ENCODE measurements around the gene DPY19L2. TPM values are rescaled to one million over a fixed set of nuclear protein-coding genes. Genes with fewer than 3 reads are reported as not detected.
"Not testable (repeated sequence)": the region's sequence is repeated elsewhere in the genome, so short reads cannot be mapped to it uniquely, and the experiment has no call there.

DPY19L2 gene
- total and polyA plus RNA-seq, 2 donors (not counting 1 experiment from before 2014, with no cell fraction given): 5.0 TPM

DNA sequence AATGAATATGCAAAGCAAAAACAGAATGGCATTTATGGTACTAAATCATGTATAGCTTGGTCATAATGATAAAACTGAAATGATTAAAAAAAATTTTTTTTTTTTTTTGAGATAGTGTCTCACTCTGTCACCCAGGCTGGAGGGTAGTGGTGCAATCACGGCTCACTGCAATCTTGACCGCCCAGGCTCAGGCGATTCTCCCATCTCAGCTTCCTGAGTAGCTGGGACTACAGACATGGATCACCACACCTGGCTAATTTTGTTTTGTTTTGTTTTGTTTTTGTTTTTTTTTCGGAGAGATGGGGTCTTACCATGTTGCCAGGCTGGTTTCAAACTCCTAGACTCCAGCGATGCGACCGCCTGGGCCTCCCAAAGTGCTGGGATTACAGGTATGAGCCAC is 138.7 kb downstream of the DPY19L2 start:
- not testable (repeated sequence) for H3K9ac ChIP-seq (ENCODE audit: insufficient read depth, low read length); DNase-seq (ENCODE audit: low read depth in 2 of 2); H3K4me2 ChIP-seq (ENCODE audit: extremely low read depth, insufficient read depth, low read length); H3K9me3 ChIP-seq (ENCODE audit: control insufficient read depth, insufficient read depth, low read depth, low read length); H4K20me1 ChIP-seq (ENCODE audit: control insufficient read depth, extremely low read depth, insufficient read depth, low read length); H3K36me3 ChIP-seq (ENCODE audit: control insufficient read depth, insufficient read depth, low read length); H3K4me1 ChIP-seq (ENCODE audit: control insufficient read depth, extremely low read depth, insufficient read depth, low read length); H2AFZ ChIP-seq (ENCODE audit: low read length); H3K27ac ChIP-seq (ENCODE audit: insufficient read depth, low read length); H3K79me2 ChIP-seq (ENCODE audit: control insufficient read depth, insufficient read depth, low read length); H3K4me3 ChIP-seq (replicated peaks in 1 of 4; ENCODE audit: control extremely low read depth in 1 of 4, insufficient read depth in 1 of 4, low read depth in 3 of 4, low read length in 4 of 4); H3K27me3 ChIP-seq (ENCODE audit: control insufficient read depth, insufficient read depth, low read length)

DNA sequence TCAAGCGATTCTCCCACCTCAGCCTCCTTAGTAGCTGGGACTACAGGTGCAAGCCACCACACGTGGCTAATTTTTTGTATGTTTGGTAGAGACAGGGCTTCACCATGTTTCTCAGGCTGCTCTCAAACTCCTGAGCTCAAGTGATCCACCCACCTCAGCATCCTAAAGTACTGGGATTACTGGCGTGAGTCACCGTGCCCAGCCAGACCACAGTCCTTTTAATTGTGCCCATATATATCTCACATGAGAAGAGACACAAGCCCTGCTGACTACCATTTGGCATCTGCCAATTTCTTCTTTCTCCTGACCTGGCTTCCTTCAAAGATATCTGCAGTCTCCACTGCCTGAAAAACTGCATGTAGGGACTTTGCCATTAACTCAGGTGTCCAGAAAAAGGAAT is 142.5 kb downstream of the DPY19L2 start:
- Histone ChIP-seq H3K27ac (ENCODE audit: insufficient read depth, low read length) (no peak overlapping the region), H2AFZ (ENCODE audit: low read length) (no peak overlapping the region), H3K4me1 (ENCODE audit: control insufficient read depth, extremely low read depth, insufficient read depth, low read length) (no peaks in the 10 kb centered on the region), H3K9ac (ENCODE audit: insufficient read depth, low read length) (no peak overlapping the region), H3K36me3 (ENCODE audit: control insufficient read depth, insufficient read depth, low read length) (no peaks in the 10 kb centered on the region), H3K27me3 (ENCODE audit: control insufficient read depth, insufficient read depth, low read length) (no peaks in the 10 kb centered on the region), H3K9me3 (ENCODE audit: control insufficient read depth, insufficient read depth, low read depth, low read length) (no peaks in the 10 kb centered on the region), H3K79me2 (ENCODE audit: control insufficient read depth, insufficient read depth, low read length) (no peaks in the 10 kb centered on the region), H3K4me2 (ENCODE audit: extremely low read depth, insufficient read depth, low read length) (no peak overlapping the region), H4K20me1 (ENCODE audit: control insufficient read depth, extremely low read depth, insufficient read depth, low read length) (no peaks in the 10 kb centered on the region), H3K4me3 (replicated peaks in 1 of 4; ENCODE audit: control extremely low read depth in 1 of 4, insufficient read depth in 1 of 4, low read depth in 3 of 4, low read length in 4 of 4) (no peak overlapping the region)
- TF ChIP-seq, protein P1, sequence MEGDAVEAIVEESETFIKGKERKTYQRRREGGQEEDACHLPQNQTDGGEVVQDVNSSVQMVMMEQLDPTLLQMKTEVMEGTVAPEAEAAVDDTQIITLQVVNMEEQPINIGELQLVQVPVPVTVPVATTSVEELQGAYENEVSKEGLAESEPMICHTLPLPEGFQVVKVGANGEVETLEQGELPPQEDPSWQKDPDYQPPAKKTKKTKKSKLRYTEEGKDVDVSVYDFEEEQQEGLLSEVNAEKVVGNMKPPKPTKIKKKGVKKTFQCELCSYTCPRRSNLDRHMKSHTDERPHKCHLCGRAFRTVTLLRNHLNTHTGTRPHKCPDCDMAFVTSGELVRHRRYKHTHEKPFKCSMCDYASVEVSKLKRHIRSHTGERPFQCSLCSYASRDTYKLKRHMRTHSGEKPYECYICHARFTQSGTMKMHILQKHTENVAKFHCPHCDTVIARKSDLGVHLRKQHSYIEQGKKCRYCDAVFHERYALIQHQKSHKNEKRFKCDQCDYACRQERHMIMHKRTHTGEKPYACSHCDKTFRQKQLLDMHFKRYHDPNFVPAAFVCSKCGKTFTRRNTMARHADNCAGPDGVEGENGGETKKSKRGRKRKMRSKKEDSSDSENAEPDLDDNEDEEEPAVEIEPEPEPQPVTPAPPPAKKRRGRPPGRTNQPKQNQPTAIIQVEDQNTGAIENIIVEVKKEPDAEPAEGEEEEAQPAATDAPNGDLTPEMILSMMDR (conservative IDR thresholded peaks at IDR 0.05 in 1 of 2, IDR thresholded peaks at IDR 0.05 in 1 of 2; ENCODE audit: low read depth in 1 of 2, low read length in 2 of 2): no peak
- TF ChIP-seq EZH2 (IDR thresholded peaks at IDR 0.05; ENCODE audit: low read length, missing control alignments): no peak
- no peak for DNase-seq (ENCODE audit: low read depth in 2 of 2)

DNA sequence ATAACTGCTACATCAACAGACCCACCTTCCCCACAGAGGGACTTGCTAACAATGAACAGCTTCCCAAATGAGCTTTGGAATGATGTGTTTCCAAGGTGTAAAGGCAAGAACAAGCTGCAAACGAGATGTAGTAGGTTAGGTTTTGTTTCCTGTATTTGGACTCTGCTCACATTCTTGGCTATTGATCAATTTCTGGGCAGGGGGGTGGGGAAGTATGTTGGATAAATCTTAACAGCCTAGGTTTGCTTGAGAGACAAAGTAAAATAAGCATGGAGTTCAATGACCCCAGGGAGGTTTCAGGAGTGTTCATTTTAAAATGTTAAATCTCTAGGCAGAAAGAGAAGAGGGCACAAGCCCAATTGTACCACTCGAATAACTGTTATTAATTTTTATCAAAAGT is 146.6 kb downstream of the DPY19L2 start:
- Histone ChIP-seq H3K27me3 (ENCODE audit: control insufficient read depth, insufficient read depth, low read length) (no peaks in the 10 kb centered on the region), H3K36me3 (ENCODE audit: control insufficient read depth, insufficient read depth, low read length) (no peaks in the 10 kb centered on the region), H4K20me1 (ENCODE audit: control insufficient read depth, extremely low read depth, insufficient read depth, low read length) (no peaks in the 10 kb centered on the region), H2AFZ (ENCODE audit: low read length) (no peak overlapping the region), H3K4me3 (replicated peaks in 1 of 4; ENCODE audit: control extremely low read depth in 1 of 4, insufficient read depth in 1 of 4, low read depth in 3 of 4, low read length in 4 of 4) (no peak overlapping the region), H3K27ac (ENCODE audit: insufficient read depth, low read length) (no peak overlapping the region), H3K9ac (ENCODE audit: insufficient read depth, low read length) (no peak overlapping the region), H3K4me2 (ENCODE audit: extremely low read depth, insufficient read depth, low read length) (no peak overlapping the region), H3K9me3 (ENCODE audit: control insufficient read depth, insufficient read depth, low read depth, low read length) (no peaks in the 10 kb centered on the region), H3K79me2 (ENCODE audit: control insufficient read depth, insufficient read depth, low read length) (no peaks in the 10 kb centered on the region), H3K4me1 (ENCODE audit: control insufficient read depth, extremely low read depth, insufficient read depth, low read length) (no peaks in the 10 kb centered on the region)
- TF ChIP-seq, protein P1 (conservative IDR thresholded peaks at IDR 0.05 in 1 of 2, IDR thresholded peaks at IDR 0.05 in 1 of 2; ENCODE audit: low read depth in 1 of 2, low read length in 2 of 2): no peak
- TF ChIP-seq EZH2 (IDR thresholded peaks at IDR 0.05; ENCODE audit: low read length, missing control alignments): no peak
- no peak for DNase-seq (ENCODE audit: low read depth in 2 of 2)

Other genes starting within 250 kb of the DPY19L2 start
- 13.2 and 14.9 TPM in 2 replicates for gene RXYLT1, start 111.4 kb upstream of the DPY19L2 start, total RNA-seq
- 15.8 and 19.6 TPM in 2 replicates for gene RXYLT1, start 111.4 kb upstream of the DPY19L2 start, polyA plus RNA-seq
- gene SRGAP1, start 176.2 kb upstream of the DPY19L2 start, total RNA-seq: 17.5 and 30.2 TPM in 2 replicates
- gene SRGAP1, start 176.2 kb upstream of the DPY19L2 start, polyA plus RNA-seq: 18.9 and 23.8 TPM in 2 replicates

Measured in fibroblast of lung (primary cell).